Panc1 (cell line): ENCODE results near the gene WNT10A. TPM values are rescaled to one million over a fixed set of nuclear protein-coding genes. Genes with fewer than 3 reads are reported as not detected.

Source experiments
- ATAC-seq: fragments of 200-7000 bp; cut with Tn5 transposase; 2 replicates; pipeline ENCODE4 v1.9.1; 2020; ENCODE audit warnings: mild to moderate bottlenecking, moderate library complexity
- BruUV-seq: library from RNA; stranded (reverse); fragments of 400-500 nt; replicated peaks from 2 replicates; lab custom pipeline; 2021; lab: Mats Ljungman, UMichigan
- CTCF ChIA-PET: fragments of 300-600 bp; sonication (Branson Sonifier 250); formaldehyde crosslinking; loops from one replicate; lab custom pipeline; 2022; ENCODE audit warnings: antibody characterized with exemption; lab: Charles Lee
- POLR2A ChIA-PET: fragments of 300-600 bp; sonication (Branson Sonifier 250); formaldehyde crosslinking; loops from one replicate; lab custom pipeline; 2022; ENCODE audit warnings: antibody characterized with exemption; lab: Charles Lee
- DNase-seq: peaks from one replicate; pipeline ENCODE4 v3.0.0-alpha.2; 2010; ENCODE audit warnings: low read depth, low spot score
- H3K27ac ChIP-seq: 2 replicates; pipeline ENCODE4 v1.5.1; 2011; ENCODE audit warnings: mild to moderate bottlenecking, low read length, inconsistent platforms
- H3K27me3 ChIP-seq: fragments of 200-500 bp; sonication (Bioruptor generic); 2 replicates; pipeline ENCODE4 v1.6.0; 2014; ENCODE audit warnings: low read length, inconsistent platforms; ENCODE audit not compliant: control insufficient read depth, insufficient read depth
- H3K36me3 ChIP-seq: fragments of 200-500 bp; sonication (Bioruptor generic); 2 replicates; pipeline ENCODE4 v1.5.1; 2014; ENCODE audit warnings: inconsistent platforms, mild to moderate bottlenecking, low read length, moderate library complexity; ENCODE audit not compliant: control insufficient read depth, insufficient read depth
- H3K4me1 ChIP-seq: 2 replicates; pipeline ENCODE4 v1.5.1; 2011; ENCODE audit warnings: inconsistent platforms, mild to moderate bottlenecking, low read length, moderate library complexity; ENCODE audit not compliant: control insufficient read depth, insufficient read depth
- H3K4me3 ChIP-seq, 2 experiments: 2 replicates each; pipeline ENCODE4 v1.5.1; 2011 to 2012; ENCODE audit warnings: low read depth in 2 of 2, low read length in 2 of 2, mild to moderate bottlenecking in 2 of 2, inconsistent platforms in 1 of 2, moderate library complexity in 1 of 2
- H3K9me3 ChIP-seq: fragments of 200-500 bp; sonication (Bioruptor generic); 2 replicates; pipeline ENCODE4 v1.5.1; 2014; ENCODE audit warnings: low read depth, mild to moderate bottlenecking, inconsistent platforms, low read length, moderate library complexity; ENCODE audit not compliant: control insufficient read depth, insufficient read depth
- CTCF ChIP-seq: fragments of 450-650 bp; IDR thresholded peaks from 2 replicates; pipeline ENCODE4 v1.5.1; 2017; ENCODE audit warnings: mild to moderate bottlenecking
- POLR2AphosphoS5 ChIP-seq: IDR thresholded peaks from 2 replicates; pipeline ENCODE4 v1.6.1; 2012; ENCODE audit warnings: mild to moderate bottlenecking, low read depth, low read length, moderate library complexity
- REST ChIP-seq, 2 experiments: IDR thresholded peaks; 2 replicates each; pipeline ENCODE4 v1.6.1; 2011 to 2012; ENCODE audit warnings: low read depth in 2 of 2, control low read depth in 1 of 2, low read length in 1 of 2, mild to moderate bottlenecking in 1 of 2, moderate library complexity in 1 of 2; ENCODE audit not compliant: insufficient read depth in 1 of 2
- SIN3A ChIP-seq: IDR thresholded peaks from 2 replicates; pipeline ENCODE4 v1.6.1; 2012; ENCODE audit warnings: low read depth, mild to moderate bottlenecking, low read length, moderate library complexity, borderline replicate concordance; ENCODE audit not compliant: insufficient read depth
- TCF7L2 ChIP-seq: IDR thresholded peaks from 2 replicates; pipeline ENCODE4 v1.6.1; 2011; ENCODE audit warnings: mild to moderate bottlenecking, low read depth, low read length, inconsistent platforms
- in situ Hi-C: cut with HindIII; loops from 2 replicates; pipeline ENCODE4 v1.10.0; 2016; ENCODE audit warnings: low sequenced_read_pairs, low pct_unique_long_range_greater_than_20kb
- intact Hi-C: fragments of 100-400 bp; cut with micrococcal nuclease; formaldehyde crosslinking; loops from one replicate; pipeline ENCODE4 v1.10.0; 2022; ENCODE audit not compliant: unreplicated experiment
- total RNA-seq: library from RNA; stranded (reverse); gene quantifications from one replicate; pipeline ENCODE4 v1.2.1, GENCODE V29; 2021; ENCODE audit not compliant: unreplicated experiment

Gene WNT10A
- total RNA-seq, 1 experiment from 2014 or later, result 9.2 TPM

- H3K4me1 ChIP-seq, result no peaks in the 10 kb centered on the region; the same call in none of the 2 replicates
- no peaks in the 10 kb centered on the region for H3K9me3 ChIP-seq
- ATAC-seq, result no peak
- DNase-seq, result no peak
- POLR2A ChIA-PET, result no interaction called here
- CTCF ChIA-PET, result no interaction called here
- no peak overlapping the region for H3K4me3 ChIP-seq
- peaks cover 3% of the 10 kb centered on the region; the same call in 1 of the 2 replicates for H3K27me3 ChIP-seq
- in situ Hi-C loops, result no loop called here
- TF ChIP-seq POLR2AphosphoS5, result no peak
- no peak for TF ChIP-seq REST (IDR thresholded peaks at IDR 0.05; ENCODE audit: insufficient read depth in 1 of 2, low read depth in 2 of 2, low read length in 1 of 2)
- no peak for TF ChIP-seq CTCF
- TF ChIP-seq SIN3A, result no peak
- TF ChIP-seq TCF7L2, result no peak
- no peaks in the 10 kb centered on the region for H3K36me3 ChIP-seq
- intact Hi-C loops, result no loop called here
- no peak overlapping the region for H3K27ac ChIP-seq
- BruUV-seq, result no TSS peak
Measured at GRCh38 chr2:218865999-218866398, 14.7 kb upstream of the WNT10A start.

- POLR2A ChIA-PET, result no interaction called here
- Histone ChIP-seq H3K4me3 (no peak overlapping the region), H3K4me1 (no peaks in the 10 kb centered on the region; the same call in 1 of the 2 replicates), H3K9me3 (no peaks in the 10 kb centered on the region), H3K27ac (no peak overlapping the region), H3K27me3 (no peaks in the 10 kb centered on the region), H3K36me3 (no peaks in the 10 kb centered on the region)
- BruUV-seq, result no TSS peak
- TF ChIP-seq CTCF (no peak), SIN3A (no peak), REST (IDR thresholded peaks at IDR 0.05; ENCODE audit: insufficient read depth in 1 of 2, low read depth in 2 of 2, low read length in 1 of 2) (no peak), POLR2AphosphoS5 (no peak), TCF7L2 (no peak)
- no peak for ATAC-seq
- CTCF ChIA-PET, result no interaction called here
- no peak for DNase-seq
- in situ Hi-C loops (no loop called here), intact Hi-C loops (no loop called here)
Measured at GRCh38 chr2:218867900-218868299, 12.8 kb upstream of the WNT10A start.
